Suprapubic skin (tissue), 4 donors: ENCODE results near the gene CROCC2. TPM values are rescaled to one million over a fixed set of nuclear protein-coding genes. Genes with fewer than 3 reads are reported as not detected.

Source experiments
- DNase-seq, 2 donors: peaks; one replicate each; pipeline ENCODE4 v3.0.0-alpha.2; 2019; ENCODE audit warnings: low spot score in 2 of 2
- H3K27ac ChIP-seq: fragments of 200-600 bp; sonication (generic); one replicate; pipeline ENCODE4 v1.5.1; 2019
- H3K27me3 ChIP-seq: fragments of 200-600 bp; sonication (generic); one replicate; pipeline ENCODE4 v1.5.1; 2019
- H3K36me3 ChIP-seq: fragments of 200-600 bp; sonication (generic); one replicate; pipeline ENCODE4 v1.5.1; 2019
- H3K4me1 ChIP-seq: fragments of 200-600 bp; sonication (generic); one replicate; pipeline ENCODE4 v1.5.1; 2019
- H3K4me3 ChIP-seq: fragments of 200-600 bp; sonication (generic); one replicate; pipeline ENCODE4 v1.5.1; 2019; ENCODE audit warnings: mild to moderate bottlenecking
- H3K9me3 ChIP-seq: fragments of 200-600 bp; sonication (generic); one replicate; pipeline ENCODE4 v1.5.1; 2019
- CTCF ChIP-seq, 2 donors: fragments of 200-600 bp in 1 of 2; fragments of 450-650 bp in 1 of 2; sonication (generic) in 1 of 2; IDR thresholded peaks; one replicate each; pipeline ENCODE4 v1.5.1; 2016 to 2019; ENCODE audit warnings: antibody characterized with exemption in 2 of 2, mild to moderate bottlenecking in 1 of 2, moderate library complexity in 1 of 2
- EP300 ChIP-seq: sonication (generic); formaldehyde crosslinking; IDR thresholded peaks from one replicate; pipeline ENCODE4 v1.6.1; 2017; ENCODE audit warnings: antibody characterized with exemption
- POLR2A ChIP-seq, 2 donors: fragments of 450-650 bp; IDR thresholded peaks; one replicate each; pipeline ENCODE4 v1.6.1; 2017; ENCODE audit warnings: antibody characterized with exemption in 2 of 2, mild to moderate bottlenecking in 2 of 2, moderate library complexity in 2 of 2
- POLR2AphosphoS5 ChIP-seq, 3 donors: sonication (generic); formaldehyde crosslinking; IDR thresholded peaks; one replicate each; pipeline ENCODE4 v1.6.1; 2017; ENCODE audit warnings: antibody characterized with exemption in 3 of 3
- WGBS: methylation state at CpG from one replicate; pipeline ENCODE4 v1.1.5; 2018; 5-methylcytosine and 5-hydroxymethylcytosine counted together
- total RNA-seq, 4 donors: library from RNA; depleted of rRNA; stranded (reverse); fragments of >200 nt; gene quantifications; one replicate each; pipeline ENCODE4 v1.1.0, GENCODE V29; 2016

The CROCC2 gene
- total RNA-seq, 4 donors from 2014 or later: not detected

GRCh38 chr2:240873805-240874714 is 32.1 kb upstream of the CROCC2 start:
- H3K27ac ChIP-seq: no peak overlapping the region
- 81% methylated on average over 25 of the region's 33 CpGs for WGBS
- DNase-seq: no peak
- H3K9me3 ChIP-seq: no peaks in the 10 kb centered on the region
- peaks cover 3% of the 10 kb centered on the region for H3K27me3 ChIP-seq
- TF ChIP-seq POLR2AphosphoS5 (IDR thresholded peaks at IDR 0.05) (no peak), CTCF (IDR thresholded peaks at IDR 0.05) (no peak), EP300 (no peak), POLR2A (IDR thresholded peaks at IDR 0.05) (no peak)
- no peaks in the 10 kb centered on the region for H3K36me3 ChIP-seq
- H3K4me1 ChIP-seq: no peaks in the 10 kb centered on the region
- no peak overlapping the region for H3K4me3 ChIP-seq

- Histone ChIP-seq H3K36me3 (no peaks in the 10 kb centered on the region), H3K27ac (no peak overlapping the region), H3K4me3 (no peak overlapping the region), H3K27me3 (peaks cover 3% of the 10 kb centered on the region), H3K4me1 (no peaks in the 10 kb centered on the region), H3K9me3 (no peaks in the 10 kb centered on the region)
- WGBS: 88% methylated on average over 4 of the region's 12 CpGs
- TF ChIP-seq POLR2AphosphoS5 (IDR thresholded peaks at IDR 0.05) (no peak), POLR2A (IDR thresholded peaks at IDR 0.05) (no peak), CTCF (IDR thresholded peaks at IDR 0.05) (no peak), EP300 (no peak)
- DNase-seq: no peak
Observed at GRCh38 chr2:240874715-240875227, 31.4 kb upstream of the CROCC2 start.

GRCh38 chr2:240875228-240876034 is 30.7 kb upstream of the CROCC2 start:
- no peaks in the 10 kb centered on the region for H3K27me3 ChIP-seq
- WGBS: 91% methylated on average over 12 of the region's 22 CpGs
- no peak for DNase-seq

GRCh38 chr2:240876035-240876474 is 30.1 kb upstream of the CROCC2 start:
- no peak overlapping the region for H3K4me3 ChIP-seq
- no peak for DNase-seq
- no peak overlapping the region for H3K27ac ChIP-seq
- no peaks in the 10 kb centered on the region for H3K4me1 ChIP-seq
- 64% methylated on average over 2 of the region's 7 CpGs for WGBS
- TF ChIP-seq CTCF (IDR thresholded peaks at IDR 0.05): no peak
- TF ChIP-seq EP300: no peak
- TF ChIP-seq POLR2AphosphoS5 (IDR thresholded peaks at IDR 0.05): no peak
- H3K36me3 ChIP-seq: no peaks in the 10 kb centered on the region
- no peaks in the 10 kb centered on the region for H3K27me3 ChIP-seq
- H3K9me3 ChIP-seq: no peaks in the 10 kb centered on the region

More at GRCh38 chr2:240875228-240876034, 30.7 kb upstream of the CROCC2 start:
- Histone ChIP-seq H3K4me3 (no peak overlapping the region), H3K27ac (no peak overlapping the region), H3K4me1 (no peaks in the 10 kb centered on the region), H3K9me3 (no peaks in the 10 kb centered on the region), H3K36me3 (no peaks in the 10 kb centered on the region)
- TF ChIP-seq POLR2A (IDR thresholded peaks at IDR 0.05) (no peak), EP300 (no peak), POLR2AphosphoS5 (IDR thresholded peaks at IDR 0.05) (no peak), CTCF (IDR thresholded peaks at IDR 0.05) (no peak)
